ENCODE measurements around the gene TPCN1. TPM values are rescaled to one million over a fixed set of nuclear protein-coding genes. Genes with fewer than 3 reads are reported as not detected.

TPCN1 gene
- total RNA-seq: 16.4 TPM

DNA sequence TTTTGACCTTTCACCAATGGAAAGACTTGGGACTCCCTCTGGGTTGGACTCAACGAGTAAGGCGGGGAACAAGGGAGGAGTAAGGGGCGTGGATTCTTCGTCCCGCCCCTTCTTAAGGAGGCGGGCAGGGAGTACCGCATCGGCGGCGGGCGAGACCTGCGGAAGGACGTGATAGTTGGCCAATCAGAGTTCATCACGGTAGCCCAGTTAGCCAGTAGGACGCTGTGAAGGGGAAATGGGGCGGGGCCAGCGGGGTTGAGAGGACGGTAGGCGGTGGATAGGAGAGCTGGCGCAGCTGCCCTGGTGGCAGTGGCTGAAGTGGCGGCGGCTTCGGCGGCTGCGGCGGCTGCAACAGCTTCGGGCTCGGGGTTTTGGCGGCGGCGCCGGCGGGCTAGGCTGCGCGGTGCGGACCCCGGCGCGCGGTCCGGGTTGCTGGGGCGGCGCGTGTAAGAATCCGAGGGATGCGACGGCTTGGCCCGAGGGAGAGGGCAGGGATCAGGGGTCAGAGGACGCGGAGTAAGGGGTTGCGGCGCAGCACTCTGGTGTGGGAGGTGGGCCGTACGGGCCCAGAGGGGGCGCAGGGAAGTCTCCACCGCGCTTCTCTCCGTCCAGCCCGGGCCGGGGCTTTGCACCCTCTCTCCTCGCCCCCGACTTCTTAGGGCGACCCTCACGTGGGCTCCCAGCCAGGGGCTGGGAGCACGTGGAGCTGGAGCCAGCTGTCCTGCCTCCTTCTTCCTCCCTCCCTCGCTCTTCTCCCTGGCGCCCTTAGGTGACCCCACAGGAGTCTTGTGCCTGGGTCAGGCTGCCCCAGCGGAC is at the start of gene TPCN1:
Gene TPCN1, plus strand, starts transcription at position 284 of the 816 bp plus-strand sequence. CDS start 5,389 bp downstream, outside the sequence.
- peak; percentile 93 to 100 (median 100) for DNase-seq (ENCODE audit: low read depth in 2 of 3, low spot score in 2 of 3)

GRCh38 chr12:113171543-113171942 is 49.7 kb upstream of the TPCN1 start:
- no peak for DNase-seq (ENCODE audit: low read depth in 2 of 3, low spot score in 2 of 3)

DNA sequence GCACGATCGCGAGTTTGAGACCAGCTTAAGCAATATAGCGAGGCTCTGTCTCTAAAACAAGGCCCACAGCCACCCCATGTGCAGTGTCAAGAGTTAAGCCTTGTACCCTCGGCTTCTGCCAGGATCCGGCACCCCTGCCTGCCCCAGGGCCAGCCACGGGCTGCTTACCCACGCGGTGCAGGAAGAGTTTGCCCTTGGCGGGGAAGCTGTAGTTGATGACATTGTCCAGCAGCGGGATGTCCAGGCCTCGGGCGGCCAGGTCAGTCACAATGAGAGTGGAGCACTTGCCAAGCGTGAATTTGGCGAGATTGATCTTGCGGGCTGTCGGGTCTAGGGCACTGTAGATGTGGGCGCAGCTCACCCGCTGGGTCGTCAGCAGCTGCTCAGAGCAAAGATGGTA is 49.1 kb upstream of the TPCN1 start:
- no peak for DNase-seq (ENCODE audit: low read depth in 2 of 3, low spot score in 2 of 3)

GRCh38 chr12:113173081-113173698 is 48.1 kb upstream of the TPCN1 start:
- DNase-seq (ENCODE audit: low read depth in 2 of 3, low spot score in 2 of 3): no peak

GRCh38 chr12:113174461-113175384 is 46.5 kb upstream of the TPCN1 start:
- DNase-seq (ENCODE audit: low read depth in 2 of 3, low spot score in 2 of 3): peak; percentile 54 to 76 (median 59)

DNA sequence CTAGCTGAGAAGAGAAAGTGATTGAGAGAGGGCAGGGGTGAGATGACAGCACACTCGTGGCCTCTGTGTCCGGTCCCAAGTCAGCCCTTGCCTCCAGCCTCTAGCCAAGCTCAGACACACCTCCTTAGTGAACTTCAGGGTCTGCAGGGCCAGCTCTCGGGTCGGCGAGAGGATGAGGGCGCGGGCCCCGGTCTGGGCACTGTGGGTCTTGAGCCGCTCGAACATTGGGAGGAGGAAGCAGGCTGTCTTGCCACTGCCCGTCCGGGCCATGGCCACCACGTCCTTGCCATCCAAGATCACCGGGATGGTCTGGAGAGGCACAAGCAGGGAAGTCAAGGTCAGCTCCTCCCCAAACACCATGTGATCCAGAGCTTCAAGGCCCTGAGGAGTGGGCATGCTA is 42.2 kb upstream of the TPCN1 start:
- no peak for DNase-seq (ENCODE audit: low read depth in 2 of 3, low spot score in 2 of 3)

GRCh38 chr12:113180333-113180732 is 40.9 kb upstream of the TPCN1 start:
- DNase-seq (ENCODE audit: low read depth in 2 of 3, low spot score in 2 of 3): no peak

DNA sequence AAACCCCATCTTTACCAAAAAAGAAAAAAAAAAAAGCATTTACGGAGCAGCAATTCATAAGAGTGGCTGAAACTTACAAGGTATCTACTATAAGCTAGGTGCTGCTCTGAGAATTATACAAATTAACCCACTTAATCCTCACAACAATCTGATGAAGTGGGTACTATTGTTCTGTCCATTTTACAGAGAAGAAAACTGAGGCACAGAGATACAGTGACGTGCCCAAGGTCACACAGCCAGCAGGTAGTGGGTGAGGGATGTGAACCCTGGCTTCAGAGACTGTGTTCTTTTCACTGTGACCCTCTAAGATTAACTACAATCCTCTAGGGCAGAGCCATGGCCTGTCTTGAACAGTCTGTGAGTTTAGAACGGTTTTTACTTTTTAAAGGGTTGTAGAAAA is 39.3 kb upstream of the TPCN1 start:
- no peak for DNase-seq (ENCODE audit: low read depth in 2 of 3, low spot score in 2 of 3)

DNA sequence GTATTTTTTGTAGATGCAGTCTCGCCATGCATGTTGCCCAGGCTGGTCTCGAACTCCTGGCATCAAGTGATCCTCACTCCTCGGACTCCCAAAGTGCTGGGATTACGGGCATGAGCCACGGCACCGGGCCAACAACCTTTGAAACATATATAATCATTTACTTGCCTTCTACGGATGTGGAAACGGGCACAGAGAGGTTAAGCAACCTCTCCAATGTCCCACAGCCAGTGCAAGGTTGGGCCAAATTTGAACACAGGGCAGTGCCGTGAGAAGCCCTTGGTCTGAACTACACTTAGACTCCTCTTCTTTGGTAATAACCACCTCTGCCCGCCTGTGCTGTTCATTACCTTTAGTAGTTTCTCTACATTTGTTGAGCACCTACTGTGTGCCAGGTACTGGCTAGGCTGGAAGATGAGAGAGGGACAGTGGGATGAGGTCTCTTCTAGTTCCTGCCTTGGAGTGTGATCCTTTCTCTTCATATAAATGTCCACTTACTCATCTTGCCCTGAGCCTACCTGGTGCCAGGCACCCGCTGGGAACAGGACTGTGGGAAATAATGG is 38.2 kb upstream of the TPCN1 start:
- no peak for DNase-seq (ENCODE audit: low read depth in 2 of 3, low spot score in 2 of 3)

GRCh38 chr12:113184098-113184899 is 37.0 kb upstream of the TPCN1 start:
- DNase-seq (ENCODE audit: low read depth in 2 of 3, low spot score in 2 of 3): no peak

- peak; percentile 77 to 93 (median 89) for DNase-seq (ENCODE audit: low read depth in 2 of 3, low spot score in 2 of 3)
These were observed 36.4 kb upstream of the TPCN1 start for GRCh38 chr12:113184900-113185179.

DNA sequence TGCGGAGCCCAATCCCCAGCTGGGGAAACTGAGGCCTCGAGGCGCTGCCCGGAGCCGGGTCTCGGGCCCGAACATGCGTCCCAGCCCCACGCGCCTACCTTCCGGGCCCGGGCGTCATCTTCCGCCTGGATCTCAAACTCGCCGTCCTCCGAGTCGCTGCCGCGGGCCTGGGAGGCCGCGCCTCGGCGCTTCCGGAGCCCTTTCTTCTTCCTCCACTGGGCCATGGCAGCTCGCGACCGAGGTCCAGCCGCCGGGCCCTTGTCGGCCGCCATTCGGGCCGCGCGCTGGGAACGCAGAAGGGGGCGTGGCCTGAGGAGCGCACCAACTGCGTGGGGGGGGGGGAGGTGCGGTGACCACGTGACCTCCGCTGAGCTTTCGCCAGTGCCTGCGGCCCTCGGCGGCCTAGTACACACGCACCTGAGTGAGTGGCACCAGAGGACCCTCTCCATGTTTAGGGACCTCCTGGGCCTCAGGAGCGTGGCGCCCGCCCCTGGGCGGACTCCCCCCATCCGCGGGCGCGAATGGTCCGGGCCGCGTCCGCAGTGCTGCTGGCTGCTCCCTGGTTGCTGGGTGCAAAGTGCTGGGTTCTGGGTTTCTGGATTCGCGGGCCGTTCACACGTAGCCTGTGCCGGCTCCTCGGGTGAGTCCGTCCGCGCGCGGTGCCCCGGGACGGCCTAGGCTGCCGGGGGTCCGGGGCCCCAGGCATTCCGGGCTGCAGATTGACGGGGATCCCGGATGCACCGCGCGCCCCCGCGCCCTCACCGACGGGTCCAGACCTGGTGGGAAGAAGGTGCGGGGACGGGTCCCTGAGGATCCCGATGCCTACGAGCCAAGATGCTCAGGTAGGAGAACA is 35.9 kb upstream of the TPCN1 start, which contains the start of the genes DDX54 and RITA1:
Gene DDX54, minus strand, starts transcription at position 299 of the 853 bp plus-strand sequence. Its CDS starts 27 bp downstream, at position 272.
Gene RITA1, plus strand, starts transcription at position 542 of the 853 bp plus-strand sequence. CDS start 1,026 bp downstream, outside the sequence.
- peak; percentile 74 to 89 (median 81) for DNase-seq (ENCODE audit: low read depth in 2 of 3, low spot score in 2 of 3)

- peak in 1 of 3 donors; percentile 40 for DNase-seq (ENCODE audit: low read depth in 2 of 3, low spot score in 2 of 3)
These were observed 35.3 kb upstream of the TPCN1 start for GRCh38 chr12:113186033-113186365.

- no peak for DNase-seq (ENCODE audit: low read depth in 2 of 3, low spot score in 2 of 3)
These were observed 34.5 kb upstream of the TPCN1 start for GRCh38 chr12:113186666-113187325.

GRCh38 chr12:113189361-113189760 is 31.9 kb upstream of the TPCN1 start:
- DNase-seq (ENCODE audit: low read depth in 2 of 3, low spot score in 2 of 3): no peak

DNA sequence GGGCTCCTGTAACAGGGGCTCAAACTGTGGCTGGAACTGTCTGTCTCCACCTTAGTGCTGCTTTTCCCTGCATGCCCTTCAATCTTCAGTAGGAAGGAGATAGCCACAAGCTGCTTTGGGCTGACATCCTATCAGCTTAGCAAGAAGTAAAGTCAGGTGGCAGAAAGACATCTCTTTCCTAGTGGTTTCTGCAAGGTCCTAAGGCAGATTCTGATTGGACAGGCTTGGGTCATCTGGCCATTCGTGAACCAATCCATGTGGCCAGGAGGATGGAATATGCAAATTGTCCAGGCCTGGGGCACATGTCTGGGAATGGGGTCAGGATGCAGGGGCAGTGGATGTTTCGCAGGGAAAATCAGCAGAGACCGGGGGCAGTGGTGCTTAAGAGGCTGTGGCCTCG is 30.5 kb upstream of the TPCN1 start:
- no peak for DNase-seq (ENCODE audit: low read depth in 2 of 3, low spot score in 2 of 3)

DNA sequence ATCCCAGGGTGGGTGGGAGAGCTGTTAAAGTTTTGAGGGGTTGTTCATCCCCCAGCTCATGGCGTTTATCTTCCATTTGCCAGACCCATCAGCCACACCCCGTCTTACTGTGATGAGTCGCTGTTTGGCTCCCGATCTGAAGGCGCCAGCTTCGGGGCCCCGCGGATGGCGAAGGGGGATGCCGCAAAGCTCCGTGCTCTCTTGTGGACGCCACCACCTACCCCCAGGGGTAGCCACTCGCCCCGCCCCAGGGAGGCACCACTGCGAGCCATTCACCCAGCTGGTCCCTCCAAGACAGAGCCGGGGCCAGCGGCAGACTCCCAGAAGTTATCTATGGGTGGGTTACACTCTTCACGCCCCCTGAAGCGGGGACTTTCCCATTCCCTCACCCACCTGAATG is 30.0 kb upstream of the TPCN1 start:
- DNase-seq (ENCODE audit: low read depth in 2 of 3, low spot score in 2 of 3): no peak

GRCh38 chr12:113194971-113195391 is 26.3 kb upstream of the TPCN1 start:
- no peak for DNase-seq (ENCODE audit: low read depth in 2 of 3, low spot score in 2 of 3)

- DNase-seq (ENCODE audit: low read depth in 2 of 3, low spot score in 2 of 3): no peak
These were observed 25.7 kb upstream of the TPCN1 start for GRCh38 chr12:113195598-113195997.
